ENCODE data around the gene ANKMY2.

ANKMY2 gene

DNA sequence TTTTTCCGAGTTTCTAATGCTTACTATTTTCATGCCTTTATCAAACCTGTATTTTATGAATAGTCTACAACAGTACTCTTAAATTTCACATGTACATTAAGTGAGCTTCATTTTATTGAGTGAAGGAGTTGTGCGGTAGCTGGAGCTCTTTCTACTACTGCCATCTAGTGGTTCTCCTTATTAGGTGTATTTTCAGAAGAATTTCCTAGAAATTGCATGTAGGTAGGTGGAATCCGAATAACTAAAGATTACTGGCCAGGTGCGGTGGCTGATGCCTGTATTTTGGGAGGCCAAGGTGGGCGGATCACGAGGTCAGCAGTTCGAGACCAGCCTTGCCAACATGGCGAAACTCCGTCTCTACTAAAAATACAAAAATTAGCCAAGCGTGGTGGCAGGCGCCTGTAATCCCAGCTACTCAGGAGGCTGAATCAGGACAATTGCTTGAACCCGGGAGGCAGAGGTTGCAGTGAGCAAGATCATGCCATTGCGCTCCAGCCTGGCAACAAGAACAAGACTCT lies 80.6 kb downstream of the ANKMY2 start:
- no peak overlapping the region for H3K27ac ChIP-seq
- H3K9me3 ChIP-seq (ENCODE audit: low read depth, low read length), result no peaks in the 10 kb centered on the region
- no peak overlapping the region for H3K9ac ChIP-seq (ENCODE audit: insufficient read length)
- H3K4me3 ChIP-seq, result no peak overlapping the region
- no peaks in the 10 kb centered on the region for H3K36me3 ChIP-seq (ENCODE audit: insufficient read depth, low read length)
- peak; percentile 61 for DNase-seq (ENCODE audit: low read depth, low spot score)
- TF ChIP-seq EZH2 (IDR thresholded peaks at IDR 0.05) (no peak), POLR2AphosphoS5 (IDR thresholded peaks at IDR 0.05; ENCODE audit: borderline replicate concordance, low read depth, low read length) (no peak), FOXP2 (optimal IDR thresholded peaks at IDR 0.05; ENCODE audit: control extremely low read depth, extremely low read length, insufficient read depth) (no peak)

DNA sequence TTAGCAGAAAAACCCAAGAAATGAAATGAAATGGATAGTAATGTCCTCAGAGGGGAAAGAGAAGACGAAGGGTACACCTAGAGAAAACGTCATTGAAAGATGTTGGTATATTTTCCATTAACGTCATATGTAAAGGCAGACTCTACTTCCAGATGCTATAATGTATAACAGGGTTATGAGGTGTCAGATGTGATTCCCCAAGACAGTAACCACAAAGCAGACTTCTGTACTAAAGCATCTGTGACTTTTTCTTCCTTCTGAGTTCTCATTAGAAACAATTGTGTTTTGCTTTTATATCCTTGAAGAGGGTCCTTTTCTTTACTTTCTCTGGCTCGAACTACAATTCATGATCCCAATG lies 81.6 kb downstream of the ANKMY2 start:
- DNase-seq (ENCODE audit: low read depth, low spot score), result no peak
- no peaks in the 10 kb centered on the region for H3K9me3 ChIP-seq (ENCODE audit: low read depth, low read length)
- TF ChIP-seq EZH2 (IDR thresholded peaks at IDR 0.05) (no peak), FOXP2 (optimal IDR thresholded peaks at IDR 0.05; ENCODE audit: control extremely low read depth, extremely low read length, insufficient read depth) (no peak), POLR2AphosphoS5 (IDR thresholded peaks at IDR 0.05; ENCODE audit: borderline replicate concordance, low read depth, low read length) (no peak)
- no peaks in the 10 kb centered on the region for H3K36me3 ChIP-seq (ENCODE audit: insufficient read depth, low read length)
- no peak overlapping the region; the same call in 1 of the 2 replicates for H3K27ac ChIP-seq
- H3K9ac ChIP-seq (ENCODE audit: insufficient read length), result no peak overlapping the region
- peak overlapping the region; percentile 60 for H3K4me3 ChIP-seq

DNA sequence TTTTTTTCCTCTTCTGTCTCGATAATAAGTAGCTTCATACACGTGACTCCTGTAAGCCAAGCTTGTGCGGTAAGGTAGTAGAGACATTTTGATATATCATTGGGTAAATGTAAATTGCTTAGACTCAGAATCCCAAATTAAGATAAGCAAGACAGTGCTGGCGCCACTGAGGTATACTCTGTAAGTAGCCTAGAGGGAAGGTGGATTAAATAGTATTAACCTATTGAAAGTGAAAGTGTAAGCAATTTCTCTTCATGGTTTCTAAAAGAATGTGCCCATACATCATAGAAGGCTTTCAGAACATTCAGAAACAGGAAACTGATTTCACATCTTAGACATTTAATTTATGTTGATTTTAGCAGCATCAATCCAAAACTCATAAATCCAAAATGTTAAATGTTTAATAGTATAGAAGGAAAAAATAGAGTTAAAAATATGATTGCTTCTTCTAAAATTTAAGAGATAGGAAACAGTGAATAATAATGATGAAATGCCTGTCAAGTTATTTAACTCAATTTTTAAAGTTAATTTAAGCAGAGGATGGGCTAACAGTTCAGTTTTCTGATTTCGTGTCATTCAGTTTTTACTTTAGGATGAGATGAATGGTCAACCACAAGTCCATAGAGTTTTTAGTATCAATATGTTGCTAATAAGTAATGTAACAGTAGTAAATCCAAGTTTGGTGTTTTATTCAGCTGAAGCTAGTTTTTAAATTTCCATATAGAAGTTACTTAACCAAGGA lies 82.1 kb downstream of the ANKMY2 start:
- Histone ChIP-seq H3K36me3 (ENCODE audit: insufficient read depth, low read length) (no peaks in the 10 kb centered on the region), H3K9ac (ENCODE audit: insufficient read length) (no peak overlapping the region), H3K9me3 (ENCODE audit: low read depth, low read length) (no peaks in the 10 kb centered on the region), H3K4me3 (peak overlapping the region; percentile 60), H3K27ac (peak overlapping the region; percentile 17; the same call in 1 of the 2 replicates)
- TF ChIP-seq POLR2AphosphoS5 (IDR thresholded peaks at IDR 0.05; ENCODE audit: borderline replicate concordance, low read depth, low read length) (no peak; the same call in 1 of the 2 replicates), EZH2 (IDR thresholded peaks at IDR 0.05) (no peak), FOXP2 (optimal IDR thresholded peaks at IDR 0.05; ENCODE audit: control extremely low read depth, extremely low read length, insufficient read depth) (no peak)
- DNase-seq (ENCODE audit: low read depth, low spot score), result peak; percentile 65

DNA sequence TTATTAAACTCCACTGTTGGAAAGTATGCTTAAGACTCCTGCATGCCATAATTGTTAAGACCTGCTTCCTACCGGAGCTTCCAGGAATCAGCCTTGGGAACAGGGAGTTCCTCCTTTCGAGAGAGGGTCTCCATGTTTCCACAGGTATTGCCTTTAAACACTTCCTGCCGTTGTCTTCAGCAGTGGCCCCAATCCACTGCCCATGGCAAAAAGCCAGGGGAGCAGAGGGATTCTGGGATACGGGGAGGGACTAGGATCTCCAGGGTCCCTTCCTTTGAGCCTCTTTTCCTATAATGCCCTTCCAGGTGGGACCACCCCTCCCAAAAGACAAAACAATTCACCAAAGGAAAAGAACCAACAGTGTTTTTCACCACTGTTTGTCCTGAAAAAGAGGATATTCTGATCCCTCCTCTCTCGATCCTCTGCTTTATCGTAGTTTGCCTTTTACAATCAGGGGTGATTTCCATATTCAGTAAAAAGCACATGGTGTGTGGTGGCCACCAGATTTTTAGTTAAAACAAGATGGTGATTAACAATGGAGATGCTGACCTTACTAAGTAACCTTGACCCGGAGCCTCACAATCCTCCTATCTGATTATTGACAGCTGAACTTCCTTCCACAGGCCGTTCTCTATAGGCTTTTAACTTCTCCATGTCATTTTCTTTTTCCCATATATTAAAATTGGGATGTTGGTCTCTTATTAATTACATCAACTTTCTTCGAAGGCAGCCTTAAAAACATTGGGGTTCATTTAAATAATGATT lies 82.9 kb downstream of the ANKMY2 start:
- Histone ChIP-seq H3K4me3 (peak overlapping the region; percentile 60), H3K27ac (peak overlapping the region; percentile 17; the same call in 1 of the 2 replicates), H3K9me3 (ENCODE audit: low read depth, low read length) (no peaks in the 10 kb centered on the region), H3K36me3 (ENCODE audit: insufficient read depth, low read length) (no peaks in the 10 kb centered on the region), H3K9ac (ENCODE audit: insufficient read length) (no peak overlapping the region)
- DNase-seq (ENCODE audit: low read depth, low spot score), result no peak
- no peak for TF ChIP-seq EZH2 (IDR thresholded peaks at IDR 0.05)
- no peak for TF ChIP-seq POLR2AphosphoS5 (IDR thresholded peaks at IDR 0.05; ENCODE audit: borderline replicate concordance, low read depth, low read length)
- TF ChIP-seq FOXP2 (optimal IDR thresholded peaks at IDR 0.05; ENCODE audit: control extremely low read depth, extremely low read length, insufficient read depth), result no peak

- Histone ChIP-seq H3K4me3 (no peak overlapping the region), H3K36me3 (ENCODE audit: insufficient read depth, low read length) (no peaks in the 10 kb centered on the region), H3K9ac (ENCODE audit: insufficient read length) (no peak overlapping the region), H3K9me3 (ENCODE audit: low read depth, low read length) (no peaks in the 10 kb centered on the region), H3K27ac (no peak overlapping the region)
- TF ChIP-seq EZH2 (IDR thresholded peaks at IDR 0.05), result no peak
- DNase-seq (ENCODE audit: low read depth, low spot score), result no peak
Measured at GRCh38 chr7:16561943-16562342, 83.6 kb downstream of the ANKMY2 start.

- Histone ChIP-seq H3K4me3 (no peak overlapping the region), H3K9ac (ENCODE audit: insufficient read length) (no peak overlapping the region), H3K9me3 (ENCODE audit: low read depth, low read length) (no peaks in the 10 kb centered on the region), H3K36me3 (ENCODE audit: insufficient read depth, low read length) (no peaks in the 10 kb centered on the region), H3K27ac (no peak overlapping the region)
- no peak for TF ChIP-seq FOXP2 (optimal IDR thresholded peaks at IDR 0.05; ENCODE audit: control extremely low read depth, extremely low read length, insufficient read depth)
- TF ChIP-seq EZH2 (IDR thresholded peaks at IDR 0.05), result no peak
- no peak for TF ChIP-seq POLR2AphosphoS5 (IDR thresholded peaks at IDR 0.05; ENCODE audit: borderline replicate concordance, low read depth, low read length)
- DNase-seq (ENCODE audit: low read depth, low spot score), result no peak
Measured at GRCh38 chr7:16559497-16560179, 85.9 kb downstream of the ANKMY2 start.

GRCh38 chr7:16558761-16559302 lies 86.7 kb downstream of the ANKMY2 start:
- TF ChIP-seq FOXP2 (optimal IDR thresholded peaks at IDR 0.05; ENCODE audit: control extremely low read depth, extremely low read length, insufficient read depth) (no peak), POLR2AphosphoS5 (IDR thresholded peaks at IDR 0.05; ENCODE audit: borderline replicate concordance, low read depth, low read length) (no peak), EZH2 (IDR thresholded peaks at IDR 0.05) (no peak)
- Histone ChIP-seq H3K36me3 (ENCODE audit: insufficient read depth, low read length) (no peaks in the 10 kb centered on the region), H3K9ac (ENCODE audit: insufficient read length) (no peak overlapping the region), H3K27ac (no peak overlapping the region), H3K4me3 (no peak overlapping the region), H3K9me3 (ENCODE audit: low read depth, low read length) (no peaks in the 10 kb centered on the region)
- no peak for DNase-seq (ENCODE audit: low read depth, low spot score)

DNA sequence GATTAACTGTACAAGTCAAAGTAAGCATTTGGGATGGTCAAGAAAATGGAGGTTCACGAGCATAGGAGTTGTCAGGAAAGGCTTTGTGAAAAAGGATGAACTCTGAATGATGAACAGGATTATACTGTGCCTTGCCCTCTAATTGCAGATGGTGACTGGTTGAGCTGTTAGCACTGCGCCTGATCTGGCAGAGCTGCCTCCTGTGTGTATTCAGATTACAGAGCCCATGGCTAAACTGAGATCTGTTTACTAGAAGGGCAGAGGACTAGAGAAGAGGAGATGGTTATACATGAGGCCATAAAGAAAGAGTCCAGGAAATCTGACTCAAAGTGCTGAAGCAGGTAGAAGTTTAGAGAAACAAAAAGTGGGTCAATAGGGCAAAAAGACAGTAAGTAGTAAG lies 89.2 kb downstream of the ANKMY2 start:
- no peak overlapping the region for H3K9ac ChIP-seq (ENCODE audit: insufficient read length)
- DNase-seq (ENCODE audit: low read depth, low spot score), result no peak
- TF ChIP-seq POLR2AphosphoS5 (IDR thresholded peaks at IDR 0.05; ENCODE audit: borderline replicate concordance, low read depth, low read length) (no peak), FOXP2 (optimal IDR thresholded peaks at IDR 0.05; ENCODE audit: control extremely low read depth, extremely low read length, insufficient read depth) (no peak), EZH2 (IDR thresholded peaks at IDR 0.05) (no peak)
- no peaks in the 10 kb centered on the region for H3K9me3 ChIP-seq (ENCODE audit: low read depth, low read length)
- H3K36me3 ChIP-seq (ENCODE audit: insufficient read depth, low read length), result no peaks in the 10 kb centered on the region
- H3K27ac ChIP-seq, result no peak overlapping the region
- H3K4me3 ChIP-seq, result no peak overlapping the region
